Cardiac muscle cell (in vitro differentiated cells and primary cell): ENCODE data around the gene EFCAB6. TPM values are rescaled to one million over a fixed set of nuclear protein-coding genes. Genes with fewer than 3 reads are reported as not detected.

Experiments used
- DNase-seq, 2 donors: peaks; one replicate each; pipeline versions ENCODE4 v3.0.0 to v3.0.0-alpha.2; 2010 to 2017; ENCODE audit warnings: low read depth in 1 of 2, low spot score in 1 of 2
- H3K27ac ChIP-seq: fragments of 200-600 bp; sonication (generic); 2 replicates; pipeline ENCODE4 v1.5.1; 2016
- H3K27me3 ChIP-seq: fragments of 200-600 bp; sonication (generic); 2 replicates; pipeline ENCODE4 v1.6.0; 2016; ENCODE audit warnings: control low read depth
- H3K36me3 ChIP-seq: fragments of 200-600 bp; sonication (generic); 2 replicates; pipeline ENCODE4 v1.5.1; 2016; ENCODE audit warnings: control low read depth
- H3K4me1 ChIP-seq: fragments of 200-600 bp; sonication (generic); 2 replicates; pipeline ENCODE4 v1.8.1; 2017; ENCODE audit warnings: low read depth, mild to moderate bottlenecking, mixed run types
- H3K4me3 ChIP-seq: fragments of 200-600 bp; sonication (generic); 2 replicates; pipeline ENCODE4 v1.5.1; 2016; ENCODE audit warnings: mild to moderate bottlenecking
- H3K9me3 ChIP-seq: fragments of 200-600 bp; sonication (generic); 2 replicates; pipeline ENCODE4 v1.5.1; 2017; ENCODE audit warnings: low read depth, mild to moderate bottlenecking, control low read depth
- CTCF ChIP-seq: IDR thresholded peaks from 2 replicates; pipeline ENCODE4 v1.5.1; 2012; ENCODE audit warnings: low read depth, mild to moderate bottlenecking, low read length
- polyA plus RNA-seq: library from polyadenylated mRNA; unstranded; fragments of >200 nt; fragmentation: Nextera tagmentation; extraction: Ambion mirVana; gene quantifications from 2 replicates; pipeline ENCODE4 v1.2.1, GENCODE V29; 2016
- total RNA-seq: library from RNA; depleted of rRNA; stranded (reverse); fragments of >200 nt; gene quantifications from 2 replicates; pipeline ENCODE4 v1.2.3, GENCODE V29; 2016

EFCAB6 gene
- total and polyA plus RNA-seq, 2 experiments from 2014 or later: 1.5 to 3.8 TPM

DNA sequence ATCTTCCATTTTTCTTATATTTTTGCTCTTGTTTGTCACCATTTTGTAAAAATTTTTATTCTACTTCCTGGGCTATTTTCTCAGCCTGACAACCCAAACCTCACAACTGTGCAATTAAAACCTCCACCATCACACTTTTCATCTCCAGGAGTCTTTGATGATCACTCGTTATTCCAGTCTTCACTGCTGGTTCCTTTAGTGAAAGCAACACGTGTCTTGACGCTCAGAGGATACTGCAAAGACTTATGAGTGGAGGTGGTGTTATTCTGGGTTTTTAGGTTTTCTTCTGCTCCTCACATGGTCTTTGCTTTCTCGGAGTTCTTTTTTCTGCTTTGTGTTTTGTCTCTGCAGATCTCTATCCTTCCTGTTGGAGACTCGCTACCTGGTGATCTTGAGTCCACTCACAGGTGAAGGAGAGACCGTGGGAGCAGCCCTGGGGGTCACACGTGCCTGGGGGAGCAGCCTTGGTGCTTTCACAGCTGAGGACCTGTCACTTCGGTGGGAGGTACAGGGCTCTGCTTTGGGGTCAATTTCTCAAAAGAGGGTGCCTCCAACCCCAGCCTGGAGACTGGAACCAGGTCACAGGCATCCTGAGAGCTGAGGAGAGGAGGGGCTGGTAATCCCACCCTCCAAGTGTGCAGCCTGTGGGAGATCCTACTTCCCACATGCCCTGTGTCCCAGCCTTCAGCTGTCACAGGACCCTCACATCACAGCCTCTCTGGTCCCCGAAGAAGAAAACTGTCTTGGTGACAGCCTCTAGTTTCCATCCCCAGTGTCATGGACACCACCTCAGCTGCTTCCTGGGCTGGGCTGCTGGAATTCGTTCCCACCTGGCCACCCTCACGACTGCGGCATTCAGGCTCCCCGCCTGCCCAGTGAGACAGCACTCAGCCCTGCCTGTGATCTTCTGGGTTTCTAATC lies 39.2 kb upstream of the EFCAB6 start:
- no peaks in the 10 kb centered on the region for H3K27me3 ChIP-seq
- no peaks in the 10 kb centered on the region for H3K4me1 ChIP-seq
- no peak for DNase-seq
- TF ChIP-seq CTCF: no peak
- H3K9me3 ChIP-seq: no peaks in the 10 kb centered on the region
- H3K27ac ChIP-seq: no peak overlapping the region
- no peak overlapping the region for H3K4me3 ChIP-seq
- H3K36me3 ChIP-seq: no peaks in the 10 kb centered on the region

GRCh38 chr22:43850529-43850928 lies 38.4 kb upstream of the EFCAB6 start:
- no peaks in the 10 kb centered on the region for H3K9me3 ChIP-seq
- H3K27ac ChIP-seq: no peak overlapping the region
- no peaks in the 10 kb centered on the region for H3K36me3 ChIP-seq
- no peak for TF ChIP-seq CTCF
- H3K4me1 ChIP-seq: no peaks in the 10 kb centered on the region
- H3K27me3 ChIP-seq: no peaks in the 10 kb centered on the region
- no peak for DNase-seq
- no peak overlapping the region for H3K4me3 ChIP-seq

- H3K4me1 ChIP-seq: no peaks in the 10 kb centered on the region
Measured at GRCh38 chr22:43849731-43850130, 37.6 kb upstream of the EFCAB6 start.

GRCh38 chr22:43848366-43849171 lies 36.5 kb upstream of the EFCAB6 start:
- peak; percentile 38 to 72 for DNase-seq
- Histone ChIP-seq H3K4me3 (no peak overlapping the region), H3K27me3 (no peaks in the 10 kb centered on the region), H3K36me3 (no peaks in the 10 kb centered on the region), H3K9me3 (no peaks in the 10 kb centered on the region), H3K4me1 (no peaks in the 10 kb centered on the region), H3K27ac (no peak overlapping the region)
- TF ChIP-seq CTCF: peak; percentile 51

More at GRCh38 chr22:43849731-43850130, 37.6 kb upstream of the EFCAB6 start:
- no peak for DNase-seq
- Histone ChIP-seq H3K27me3 (no peaks in the 10 kb centered on the region), H3K4me3 (no peak overlapping the region), H3K27ac (no peak overlapping the region), H3K9me3 (no peaks in the 10 kb centered on the region), H3K36me3 (no peaks in the 10 kb centered on the region)
- no peak for TF ChIP-seq CTCF

DNA sequence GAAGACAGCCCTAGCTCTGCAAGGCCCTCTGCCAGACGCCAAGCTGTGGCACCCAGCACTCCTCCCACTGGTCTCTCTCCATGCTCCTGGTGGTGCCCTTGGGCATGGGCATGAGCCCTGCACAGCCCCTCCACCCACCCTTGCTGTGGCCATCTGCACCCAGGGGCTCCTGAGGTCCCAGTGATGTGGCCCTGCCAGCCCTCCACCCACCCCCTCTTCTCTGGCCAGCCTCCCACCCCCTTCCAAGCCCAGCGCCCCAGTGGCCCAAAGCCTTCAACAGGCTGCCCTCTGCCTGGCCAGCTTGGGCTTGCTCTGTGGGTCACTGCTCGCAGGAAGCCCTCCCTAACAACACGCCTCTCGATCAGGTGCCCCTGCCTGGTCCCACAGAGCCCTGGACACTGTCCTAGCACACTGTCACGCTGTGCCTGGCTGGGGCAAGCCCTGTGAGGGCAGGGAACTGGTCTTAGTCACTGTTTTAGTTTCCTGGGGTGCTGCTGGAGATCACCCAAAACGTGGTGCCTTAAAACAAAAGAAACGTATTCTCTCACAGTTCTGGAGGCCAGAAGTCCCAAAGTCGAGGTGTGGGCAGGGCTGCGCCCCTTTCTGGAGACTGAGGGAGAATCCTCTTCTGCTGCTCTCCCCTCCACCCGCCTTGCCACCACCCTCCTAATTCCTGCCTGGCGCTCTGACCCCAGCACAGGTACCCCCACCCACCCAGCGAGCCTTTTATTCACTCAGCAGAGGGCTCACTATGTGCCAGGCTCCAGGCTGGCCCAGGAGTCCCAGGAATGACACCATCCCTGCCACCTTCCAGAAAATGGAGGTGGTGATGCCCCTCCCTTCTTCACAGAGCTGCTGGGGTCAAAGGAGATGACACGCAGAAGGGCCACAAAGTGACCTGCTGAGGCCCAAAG lies 35.5 kb upstream of the EFCAB6 start:
- TF ChIP-seq CTCF: no peak
- Histone ChIP-seq H3K27me3 (no peaks in the 10 kb centered on the region), H3K27ac (no peak overlapping the region), H3K4me3 (no peak overlapping the region), H3K9me3 (no peaks in the 10 kb centered on the region), H3K36me3 (no peaks in the 10 kb centered on the region), H3K4me1 (no peaks in the 10 kb centered on the region)
- no peak for DNase-seq
